IMR-90 (cell line): Measurements from ENCODE around the gene ABHD12. TPM values are rescaled to one million over a fixed set of nuclear protein-coding genes. Genes with fewer than 3 reads are reported as not detected.

Source experiments
- ATAC-seq: fragments of 200-7000 bp; cut with Tn5 transposase; 2 replicates; pipeline ENCODE4 v1.9.1; 2020; ENCODE audit warnings: low read depth, mild to moderate bottlenecking, moderate library complexity
- BruUV-seq: library from RNA; stranded (reverse); fragments of 400-500 nt; replicated peaks from 2 replicates; lab custom pipeline; 2021; lab: Mats Ljungman, UMichigan
- CTCF ChIA-PET: fragments of 300-600 bp; formaldehyde crosslinking; extraction: SDS; loops from one replicate; lab custom pipeline; 2021; ENCODE audit warnings: antibody characterized with exemption; lab: Yijun Ruan, JAX
- POLR2A ChIA-PET: fragments of 300-600 bp; sonication (Branson Sonifier 250); formaldehyde crosslinking; loops from one replicate; lab custom pipeline; 2022; ENCODE audit warnings: antibody characterized with exemption; ENCODE audit not compliant: unreplicated experiment; lab: Charles Lee
- DNase-seq: peaks from one replicate; pipeline ENCODE4 v3.0.0; 2013
- H2AFZ ChIP-seq: replicated peaks from 2 replicates; pipeline ENCODE3; 2013; ENCODE audit warnings: low read length, mild to moderate bottlenecking; ENCODE audit not compliant: poor library complexity
- H2AK5ac ChIP-seq: 2 replicates; pipeline ENCODE4 v1.6.1; 2013; ENCODE audit warnings: low read depth, low read length, inconsistent platforms
- H2AK9ac ChIP-seq: replicated peaks from 2 replicates; pipeline ENCODE3; 2013; ENCODE audit warnings: mild to moderate bottlenecking, low read depth, low read length, moderate library complexity; ENCODE audit not compliant: poor library complexity
- H2BK120ac ChIP-seq: 2 replicates; pipeline ENCODE4 v1.6.1; 2013; ENCODE audit warnings: low read depth, low read length, inconsistent platforms
- H2BK15ac ChIP-seq: 3 replicates; pipeline ENCODE4 v1.6.1; 2013; ENCODE audit warnings: low read depth, low read length, inconsistent platforms
- H2BK20ac ChIP-seq: 2 replicates; pipeline ENCODE4 v1.6.1; 2013; ENCODE audit warnings: low read depth, mild to moderate bottlenecking, inconsistent platforms, low read length, moderate library complexity
- H2BK5ac ChIP-seq: 2 replicates; pipeline ENCODE4 v1.6.1; 2013; ENCODE audit warnings: mild to moderate bottlenecking, low read depth, low read length, inconsistent platforms; ENCODE audit not compliant: poor library complexity, severe bottlenecking
- H3K14ac ChIP-seq: replicated peaks from 2 replicates; pipeline ENCODE4 v1.6.1; 2013; ENCODE audit warnings: low read depth, low read length, inconsistent platforms
- H3K18ac ChIP-seq: 2 replicates; pipeline ENCODE4 v1.6.1; 2013; ENCODE audit warnings: low read depth, low read length, control low read depth
- H3K23ac ChIP-seq: 2 replicates; pipeline ENCODE4 v1.6.1; 2013; ENCODE audit warnings: low read depth, low read length, inconsistent platforms
- H3K27ac ChIP-seq: 2 replicates; pipeline ENCODE4 v1.5.1; 2013; ENCODE audit warnings: mild to moderate bottlenecking, control low read depth, low read length; ENCODE audit not compliant: insufficient read depth
- H3K27me3 ChIP-seq: 2 replicates; pipeline ENCODE4 v1.6.1; 2013; ENCODE audit warnings: low read length; ENCODE audit not compliant: control insufficient read depth, insufficient read depth
- H3K36me3 ChIP-seq: 2 replicates; pipeline ENCODE4 v1.6.1; 2013; ENCODE audit warnings: low read length, mixed read lengths; ENCODE audit not compliant: control insufficient read depth, insufficient read depth
- H3K4ac ChIP-seq: 2 replicates; pipeline ENCODE4 v1.6.1; 2013; ENCODE audit warnings: low read depth, low read length, inconsistent platforms
- H3K4me1 ChIP-seq: 2 replicates; pipeline ENCODE4 v1.6.1; 2013; ENCODE audit warnings: low read length, mixed read lengths; ENCODE audit not compliant: control insufficient read depth, insufficient read depth
- H3K4me2 ChIP-seq: 2 replicates; pipeline ENCODE4 v1.6.1; 2013; ENCODE audit warnings: low read depth, mild to moderate bottlenecking, control low read depth, low read length, moderate library complexity
- H3K4me3 ChIP-seq: 2 replicates; pipeline ENCODE4 v1.5.1; 2013; ENCODE audit warnings: low read depth, mild to moderate bottlenecking, control low read depth, low read length, moderate library complexity; ENCODE audit not compliant: insufficient read depth
- H3K56ac ChIP-seq: 2 replicates; pipeline ENCODE4 v1.6.1; 2013; ENCODE audit warnings: low read length, inconsistent platforms; ENCODE audit not compliant: insufficient read depth; ENCODE audit errors: extremely low read depth
- H3K79me1 ChIP-seq, 2 experiments: 2 replicates each; pipeline ENCODE4 v1.6.1; 2013; ENCODE audit warnings: low read length in 2 of 2, inconsistent platforms in 1 of 2, low read depth in 1 of 2
- H3K9ac ChIP-seq: 2 replicates; pipeline ENCODE4 v1.6.1; 2013; ENCODE audit warnings: low read depth, low read length, control low read depth
- H3K9me1 ChIP-seq: 2 replicates; pipeline ENCODE4 v1.6.1; 2013; ENCODE audit warnings: low read length, inconsistent platforms; ENCODE audit not compliant: insufficient read depth
- H3K9me3 ChIP-seq: 2 replicates; pipeline ENCODE4 v1.6.1; 2013; ENCODE audit warnings: low read length; ENCODE audit not compliant: control insufficient read depth, insufficient read depth
- H4K20me1 ChIP-seq: 2 replicates; pipeline ENCODE4 v1.6.1; 2013; ENCODE audit warnings: low read length, inconsistent platforms; ENCODE audit not compliant: insufficient read depth
- H4K5ac ChIP-seq: 2 replicates; pipeline ENCODE4 v1.6.1; 2013; ENCODE audit warnings: mild to moderate bottlenecking, low read depth, low read length, control low read depth
- H4K8ac ChIP-seq, 2 experiments: 2 replicates each; pipeline ENCODE4 v1.6.1; 2013; ENCODE audit warnings: low read depth in 2 of 2, low read length in 2 of 2, control low read depth in 1 of 2, inconsistent platforms in 1 of 2
- H4K91ac ChIP-seq: 2 replicates; pipeline ENCODE4 v1.6.1; 2013; ENCODE audit warnings: low read depth, low read length, inconsistent platforms; ENCODE audit not compliant: insufficient read depth
- BHLHE40 ChIP-seq: fragments of 150-350 bp; IDR thresholded peaks from 2 replicates; pipeline ENCODE4 v1.6.1; 2016; ENCODE audit warnings: mild to moderate bottlenecking, low read depth, low read length
- CEBPB ChIP-seq: IDR thresholded peaks from 2 replicates; pipeline ENCODE4 v1.6.1; 2012; ENCODE audit warnings: low read depth, low read length, improper control_type of control experiment
- MAFK ChIP-seq: IDR thresholded peaks from 2 replicates; pipeline ENCODE4 v1.6.1; 2012; ENCODE audit warnings: low read depth, low read length, improper control_type of control experiment
- USF2 ChIP-seq: fragments of 150-350 bp; IDR thresholded peaks from 2 replicates; pipeline ENCODE4 v1.6.1; 2017; ENCODE audit warnings: mild to moderate bottlenecking, antibody characterized with exemption, low read length, low read depth
- WGBS, 2 experiments: methylation state at CpG; one replicate each; pipeline versions ENCODE4 v1.1.5 to v1.1.7; 2013; ENCODE audit warnings: missing lambda C conversion rate in 2 of 2; ENCODE audit not compliant: insufficient read length in 1 of 2; ENCODE audit errors: extremely low coverage in 2 of 2; 5-methylcytosine and 5-hydroxymethylcytosine counted together
- dilution Hi-C: fragments of 300-500 bp; cut with HindIII; formaldehyde crosslinking; loops from one replicate; pipeline ENCODE4 v1.14.3; 2018; ENCODE audit warnings: low sequenced_read_pairs; ENCODE audit not compliant: unreplicated experiment
- in situ Hi-C: fragments of 300-500 bp; cut with MboI; formaldehyde crosslinking; loops from 3 replicates; pipeline ENCODE4 v1.14.3; 2019; ENCODE audit warnings: low sequenced_read_pairs, inconsistent platforms, mixed read lengths
- intact Hi-C: fragments of 100-400 bp; cut with micrococcal nuclease; formaldehyde crosslinking; loops from 2 replicates; pipeline ENCODE4 v1.10.0; 2022
- polyA plus RNA-seq, 3 experiments: library from polyadenylated mRNA; depleted of rRNA; stranded (reverse); fragments of >200 nt; gene quantifications; 2 replicates each; pipeline ENCODE4 v1.2.3, GENCODE V29; 2012; ENCODE audit warnings: low replicate concordance in 1 of 3
- total RNA-seq: library from RNA; depleted of rRNA; stranded (reverse); fragments of >200 nt; gene quantifications from 2 replicates; pipeline ENCODE4 v1.2.3, GENCODE V29; 2012

Gene ABHD12
- total and polyA plus RNA-seq, 2 of the 4 experiments (the other 2 are of a cell fraction), result 80.7 to 108 TPM

GRCh38 chr20:25338112-25339023, 52.3 kb downstream of the ABHD12 start:
- CTCF ChIA-PET, result interaction anchor here (0.9 kb wide), 1 partner anchor 15 kb away, joined by 3 read pairs; no protein-coding TSS in a partner anchor
- H3K14ac ChIP-seq, result no peak overlapping the region
- no peak overlapping the region for H2BK20ac ChIP-seq
- dilution Hi-C loops (no loop called here), in situ Hi-C loops (no loop called here), intact Hi-C loops (no loop called here)
- H2BK120ac ChIP-seq, result no peak overlapping the region
- H3K79me1 ChIP-seq, result peaks cover 46 to 67% of the 10 kb centered on the region in 2 experiments
- DNase-seq (no peak), ATAC-seq (peak; percentile 58)
- no peak overlapping the region for H3K18ac ChIP-seq
- H4K20me1 ChIP-seq, result peaks cover 37% of the 10 kb centered on the region
- H3K23ac ChIP-seq, result peak overlapping the region; percentile 16; the same call in 1 of the 2 replicates
- whole genome bisulfite sequencing, 2 experiments, result 92% methylated on average over 4 of the region's 11 CpGs; no CpG with 5 or more reads in 1 of the 2 experiments
- no peak overlapping the region; the same call in 1 of the 2 replicates for H3K27ac ChIP-seq
- no peak overlapping the region; the same call in 1 of the 2 replicates for H3K9ac ChIP-seq
- H2BK15ac ChIP-seq, result no peak overlapping the region
- peak overlapping the region; percentile 58 for H2AK9ac ChIP-seq
- H3K9me1 ChIP-seq, result peaks cover 13% of the 10 kb centered on the region
- POLR2A ChIA-PET, result no interaction called here
- H3K4me1 ChIP-seq, result peaks cover 8% of the 10 kb centered on the region
- H4K8ac ChIP-seq, result no peak overlapping the region
- H3K27me3 ChIP-seq, result no peaks in the 10 kb centered on the region
- H4K5ac ChIP-seq, result 0 out of 2 replicates have a peak overlapping the region, but pooled peaks have one; percentile 35
- TF ChIP-seq MAFK, result 0 out of 2 replicates have a peak, but pooled peaks have one; percentile 5
- TF ChIP-seq USF2, result no peak
- no peak for TF ChIP-seq CEBPB
- no peak for TF ChIP-seq BHLHE40
- H3K56ac ChIP-seq, result 0 out of 2 replicates have a peak overlapping the region, but pooled peaks have one; percentile 11
- H3K4ac ChIP-seq, result no peak overlapping the region
- no peaks in the 10 kb centered on the region for H3K9me3 ChIP-seq
- no peak overlapping the region for H3K4me2 ChIP-seq
- peak overlapping the region; percentile 17 for H2BK5ac ChIP-seq
- no peak overlapping the region for H3K4me3 ChIP-seq
- H2AFZ ChIP-seq, result peak overlapping the region; percentile 6
- no peak overlapping the region for H2AK5ac ChIP-seq
- peaks cover 5% of the 10 kb centered on the region for H3K36me3 ChIP-seq
- BruUV-seq, result no TSS peak
- H4K91ac ChIP-seq, result no peak overlapping the region; the same call in 1 of the 2 replicates
